Hepatocyte (in vitro differentiated cells): ENCODE data around the gene SPON1.

ENCODE experiments used
- EZH2 ChIP-seq: fragments of 200-600 bp; sonication (generic); IDR thresholded peaks from 2 replicates; pipeline ENCODE4 v1.6.1; 2016; ENCODE audit warnings: antibody characterized with exemption, mild to moderate bottlenecking, borderline replicate concordance
- EZH2phosphoT487 ChIP-seq: fragments of 200-600 bp; sonication (generic); IDR thresholded peaks from one replicate; pipeline ENCODE4 v1.6.1; 2018; ENCODE audit warnings: antibody characterized with exemption, mild to moderate bottlenecking, low read depth, moderate library complexity; ENCODE audit not compliant: unreplicated experiment, severe bottlenecking
- TF ChIP-seq, protein P1 (sequence below): fragments of 200-600 bp; sonication (generic); IDR thresholded peaks from 2 replicates; pipeline ENCODE4 v1.5.1; 2016; ENCODE audit warnings: antibody characterized with exemption, mild to moderate bottlenecking; ENCODE audit not compliant: poor library complexity

DNA sequence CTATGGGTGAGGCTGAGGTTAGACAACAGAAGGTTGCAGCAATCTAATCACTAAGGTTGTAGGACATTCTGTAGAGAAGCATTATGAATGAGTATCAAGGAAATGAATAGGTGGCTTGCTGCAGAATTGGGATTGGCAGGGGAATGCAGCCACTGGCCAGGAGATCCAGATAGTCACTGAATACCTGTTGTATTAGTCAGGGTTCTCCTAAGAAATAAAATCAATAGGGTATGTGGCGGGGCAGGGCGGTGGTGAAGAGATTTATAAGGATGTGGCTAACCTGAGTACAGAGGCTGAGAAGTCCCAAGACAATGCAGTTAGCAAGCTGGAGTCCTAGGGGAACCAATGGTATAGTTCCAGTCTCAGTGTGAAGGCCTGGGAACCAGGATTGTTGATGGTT lies 163.0 kb downstream of the SPON1 start:
- TF ChIP-seq, protein P1, sequence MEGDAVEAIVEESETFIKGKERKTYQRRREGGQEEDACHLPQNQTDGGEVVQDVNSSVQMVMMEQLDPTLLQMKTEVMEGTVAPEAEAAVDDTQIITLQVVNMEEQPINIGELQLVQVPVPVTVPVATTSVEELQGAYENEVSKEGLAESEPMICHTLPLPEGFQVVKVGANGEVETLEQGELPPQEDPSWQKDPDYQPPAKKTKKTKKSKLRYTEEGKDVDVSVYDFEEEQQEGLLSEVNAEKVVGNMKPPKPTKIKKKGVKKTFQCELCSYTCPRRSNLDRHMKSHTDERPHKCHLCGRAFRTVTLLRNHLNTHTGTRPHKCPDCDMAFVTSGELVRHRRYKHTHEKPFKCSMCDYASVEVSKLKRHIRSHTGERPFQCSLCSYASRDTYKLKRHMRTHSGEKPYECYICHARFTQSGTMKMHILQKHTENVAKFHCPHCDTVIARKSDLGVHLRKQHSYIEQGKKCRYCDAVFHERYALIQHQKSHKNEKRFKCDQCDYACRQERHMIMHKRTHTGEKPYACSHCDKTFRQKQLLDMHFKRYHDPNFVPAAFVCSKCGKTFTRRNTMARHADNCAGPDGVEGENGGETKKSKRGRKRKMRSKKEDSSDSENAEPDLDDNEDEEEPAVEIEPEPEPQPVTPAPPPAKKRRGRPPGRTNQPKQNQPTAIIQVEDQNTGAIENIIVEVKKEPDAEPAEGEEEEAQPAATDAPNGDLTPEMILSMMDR = no peak
- no peak for TF ChIP-seq EZH2
- TF ChIP-seq EZH2phosphoT487 = no peak
